ENCODE results near the gene WBP1L.
A peak's percentile ranks its signal among the peaks of the same experiment; 100 is the strongest.
"Not testable (repeated sequence)": the region's sequence is repeated elsewhere in the genome, so short reads cannot be mapped to it uniquely, and the experiment has no call there.

The WBP1L gene

DNA sequence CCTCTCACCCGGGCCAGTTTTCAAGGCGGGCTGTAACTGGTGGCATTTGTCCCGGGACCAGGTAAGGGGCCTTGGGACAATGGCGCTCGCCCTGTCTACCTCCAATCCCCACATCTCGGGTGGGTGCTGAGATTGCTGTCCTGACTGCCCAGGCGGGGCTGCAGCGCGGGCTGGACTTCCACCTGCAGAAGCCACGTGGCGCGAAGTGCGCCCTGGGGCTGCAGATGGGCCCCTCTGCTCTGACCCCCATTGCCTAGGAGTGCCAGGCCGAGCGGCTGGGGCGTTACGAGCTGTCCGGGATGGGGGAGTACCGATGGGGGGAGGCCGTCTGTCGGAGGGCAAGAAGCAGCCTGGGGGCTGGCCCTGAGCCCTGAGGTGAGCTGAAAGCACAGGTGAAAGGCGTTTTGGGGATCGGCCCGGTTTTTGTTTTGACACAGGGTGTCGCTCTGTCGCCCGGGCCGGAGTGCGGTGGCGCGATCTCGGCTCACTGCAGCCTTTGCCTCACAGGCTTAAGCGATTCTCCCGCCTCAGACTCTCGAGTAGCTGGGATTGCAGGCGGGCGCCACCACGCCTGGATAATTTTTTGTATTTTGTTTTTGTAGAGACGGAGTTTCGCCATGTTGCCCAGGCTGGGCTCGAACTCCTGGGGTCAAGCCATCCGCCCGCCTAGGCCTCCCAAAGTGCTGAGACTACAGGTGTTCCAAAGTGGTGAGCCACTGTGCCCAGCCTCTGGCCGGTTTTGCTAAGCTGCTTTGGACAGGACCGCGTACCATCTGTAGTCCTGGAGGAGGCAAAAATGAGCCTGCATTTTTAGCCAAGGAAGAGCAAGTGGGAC is 28.9 kb upstream of the WBP1L start, which contains the start of gene SFXN2:
Gene SFXN2, plus strand, starts transcription at position 16 of the 835 bp plus-strand sequence. CDS start 12,001 bp downstream, outside the sequence.
- H3K36me3 Mint-ChIP-seq (ENCODE audit: low read depth), result peaks cover 29% of the 10 kb centered on the region
- peak within 1 kb of the TSS; percentile 84 for H3K27ac Mint-ChIP-seq
- peak; percentile 56 for DNase-seq
- peak; percentile 13 for ATAC-seq
- peak within 1 kb of the TSS; percentile 93 for H3K4me3 Mint-ChIP-seq
- no peaks in the 10 kb centered on the region for H3K9me3 Mint-ChIP-seq
- peaks cover 76% of the 10 kb centered on the region for H3K4me1 Mint-ChIP-seq
- no peaks in the 10 kb centered on the region for H3K27me3 Mint-ChIP-seq

DNA sequence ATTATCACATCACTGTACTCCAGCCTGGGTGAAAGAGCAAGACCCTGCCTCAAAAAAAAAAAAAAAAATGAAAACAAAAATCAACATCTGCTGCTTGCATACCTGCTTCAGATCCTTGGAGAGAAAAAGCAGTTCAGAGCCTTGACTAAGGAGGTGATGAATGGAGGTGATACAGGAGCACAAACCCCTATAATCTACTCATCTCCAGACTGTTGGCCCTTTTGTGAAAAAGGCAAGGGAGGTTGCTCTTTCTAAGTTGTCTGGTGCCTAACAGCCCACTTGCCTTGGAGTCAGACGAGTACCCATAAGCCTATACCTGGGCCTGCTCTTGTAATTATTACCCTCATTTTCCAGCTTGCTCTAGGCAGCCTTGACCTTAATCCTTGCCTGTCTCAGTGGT is 27.9 kb upstream of the WBP1L start:
- peak overlapping the region; percentile 21 for H3K27ac Mint-ChIP-seq
- peaks cover 29% of the 10 kb centered on the region for H3K36me3 Mint-ChIP-seq (ENCODE audit: low read depth)
- DNase-seq (no peak), ATAC-seq (no peak)
- H3K27me3 Mint-ChIP-seq, result no peaks in the 10 kb centered on the region
- peaks cover 70% of the 10 kb centered on the region for H3K4me1 Mint-ChIP-seq
- peak overlapping the region; percentile 93 for H3K4me3 Mint-ChIP-seq
- no peaks in the 10 kb centered on the region for H3K9me3 Mint-ChIP-seq

DNA sequence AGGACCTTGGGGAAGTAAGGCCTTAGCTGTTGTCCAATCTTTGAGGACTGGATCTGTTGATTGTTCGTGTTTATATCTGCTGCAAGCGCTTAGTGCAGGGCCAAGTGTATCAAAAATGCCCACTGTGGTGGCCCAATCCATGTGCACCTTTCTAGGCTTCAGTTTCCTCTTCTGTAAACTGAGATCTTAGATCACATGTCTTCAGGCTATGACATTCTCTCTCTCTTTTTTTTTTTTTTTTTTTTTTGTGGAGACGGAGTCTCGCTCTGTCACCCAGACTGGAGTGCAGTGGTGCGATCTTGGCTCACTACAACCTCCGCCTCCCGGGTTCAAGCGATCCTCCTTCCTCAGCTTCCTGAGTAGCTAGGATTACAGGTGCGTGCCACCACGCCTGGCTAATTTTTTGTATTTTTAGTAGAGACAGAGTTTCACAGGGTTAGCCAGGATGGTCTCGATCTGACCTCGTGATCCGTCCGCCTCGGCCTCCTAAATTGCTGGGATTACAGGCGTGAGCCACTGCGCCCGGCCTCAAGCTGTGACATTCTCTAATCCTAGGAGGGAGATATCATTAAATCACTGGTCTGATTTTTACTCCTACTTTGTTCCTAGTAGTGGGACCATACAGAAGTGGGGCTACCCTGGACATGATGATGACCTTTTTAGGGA is 26.7 kb upstream of the WBP1L start:
- H3K9me3 Mint-ChIP-seq, DNase-seq, ATAC-seq, H3K27ac Mint-ChIP-seq, H3K27me3 Mint-ChIP-seq: not testable (repeated sequence)
- H3K36me3 Mint-ChIP-seq (ENCODE audit: low read depth), result peaks cover 33% of the 10 kb centered on the region
- H3K4me3 Mint-ChIP-seq, result peak overlapping the region; percentile 93
- peaks cover 65% of the 10 kb centered on the region for H3K4me1 Mint-ChIP-seq

DNA sequence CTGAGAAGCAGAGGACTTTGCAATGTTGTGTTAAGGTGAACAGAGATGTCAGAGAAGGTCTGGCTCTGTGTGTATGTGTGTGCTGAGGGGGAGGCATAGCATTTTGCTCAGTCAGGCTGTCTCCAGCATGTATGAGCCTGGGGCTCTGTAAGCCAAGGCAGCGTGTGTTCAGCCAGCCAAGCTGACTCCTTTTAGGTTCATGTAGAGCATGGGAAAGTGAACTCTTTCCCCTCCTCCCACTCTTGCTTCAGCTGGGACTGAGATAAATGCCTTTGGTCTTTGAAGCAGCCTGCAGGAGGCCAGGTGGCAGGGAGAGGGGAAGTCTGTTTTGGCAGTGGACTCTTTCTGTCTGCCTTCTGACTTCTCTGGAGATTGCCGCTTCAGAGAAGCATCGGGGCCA is 25.5 kb upstream of the WBP1L start:
- no peak for ATAC-seq
- no peak for DNase-seq
- Mint-ChIP-seq H3K27me3 (no peaks in the 10 kb centered on the region), H3K4me3 (peak overlapping the region; percentile 93), H3K36me3 (ENCODE audit: low read depth) (peaks cover 35% of the 10 kb centered on the region), H3K27ac (no peak overlapping the region), H3K9me3 (no peaks in the 10 kb centered on the region), H3K4me1 (peaks cover 55% of the 10 kb centered on the region)

DNA sequence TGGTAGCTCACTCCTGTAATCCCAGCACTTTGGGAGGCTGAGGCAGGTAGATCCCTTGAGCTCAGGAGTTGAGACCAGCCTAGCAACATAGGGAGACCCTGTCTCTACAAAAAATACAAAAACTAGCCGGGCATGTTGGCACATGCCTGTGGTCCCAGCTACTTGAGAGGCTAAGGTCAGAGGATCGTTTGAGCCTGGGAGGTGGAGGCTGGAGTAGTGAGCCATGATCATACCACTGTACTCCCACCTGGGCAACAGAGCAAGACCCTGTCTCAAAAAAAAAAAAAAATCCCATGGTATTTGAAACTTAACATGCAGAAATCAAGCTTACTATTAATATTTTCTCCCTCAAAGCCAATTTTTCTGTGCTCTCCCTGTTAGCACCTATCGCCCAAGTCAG is 23.4 kb upstream of the WBP1L start:
- no peaks in the 10 kb centered on the region for H3K27me3 Mint-ChIP-seq
- H3K4me3 Mint-ChIP-seq, result no peak overlapping the region
- no peak overlapping the region for H3K27ac Mint-ChIP-seq

DNA sequence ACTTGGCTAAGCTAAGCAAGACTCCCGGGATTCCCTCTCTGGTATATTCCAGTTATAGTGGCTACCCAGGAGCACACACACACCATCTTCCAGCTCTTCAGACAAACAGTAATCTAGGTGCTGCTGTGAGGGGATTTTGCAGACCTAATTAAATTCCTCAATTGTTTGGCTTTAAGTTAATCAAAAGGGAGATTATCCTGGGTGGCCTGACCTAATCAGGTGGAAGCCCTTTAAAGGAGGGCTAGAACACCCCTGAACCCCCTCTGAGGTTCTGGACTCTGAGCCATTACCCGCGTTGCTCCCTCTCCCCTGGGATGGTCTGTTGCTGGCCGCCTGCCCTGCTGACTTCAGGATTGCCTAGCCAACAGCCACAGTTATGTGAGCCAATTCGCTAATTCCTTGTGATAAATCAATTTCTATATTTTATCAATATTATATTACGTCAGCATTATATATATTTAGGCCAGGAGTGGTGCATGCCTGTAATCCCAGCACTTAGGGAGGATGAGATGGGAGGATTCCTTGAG is 22.9 kb upstream of the WBP1L start:
- no peaks in the 10 kb centered on the region for H3K27me3 Mint-ChIP-seq
- H3K4me3 Mint-ChIP-seq, result no peak overlapping the region
- ATAC-seq (no peak), DNase-seq (no peak)
- H3K9me3 Mint-ChIP-seq, result no peaks in the 10 kb centered on the region
- H3K36me3 Mint-ChIP-seq (ENCODE audit: low read depth), result peaks cover 41% of the 10 kb centered on the region
- H3K27ac Mint-ChIP-seq, result no peak overlapping the region
- peaks cover 47% of the 10 kb centered on the region for H3K4me1 Mint-ChIP-seq

More for the DNA sequence above, 23.4 kb upstream of the WBP1L start:
- ATAC-seq (no peak), DNase-seq (no peak)
- Mint-ChIP-seq H3K4me1 (peaks cover 52% of the 10 kb centered on the region), H3K36me3 (ENCODE audit: low read depth) (peaks cover 42% of the 10 kb centered on the region), H3K9me3 (no peaks in the 10 kb centered on the region)

DNA sequence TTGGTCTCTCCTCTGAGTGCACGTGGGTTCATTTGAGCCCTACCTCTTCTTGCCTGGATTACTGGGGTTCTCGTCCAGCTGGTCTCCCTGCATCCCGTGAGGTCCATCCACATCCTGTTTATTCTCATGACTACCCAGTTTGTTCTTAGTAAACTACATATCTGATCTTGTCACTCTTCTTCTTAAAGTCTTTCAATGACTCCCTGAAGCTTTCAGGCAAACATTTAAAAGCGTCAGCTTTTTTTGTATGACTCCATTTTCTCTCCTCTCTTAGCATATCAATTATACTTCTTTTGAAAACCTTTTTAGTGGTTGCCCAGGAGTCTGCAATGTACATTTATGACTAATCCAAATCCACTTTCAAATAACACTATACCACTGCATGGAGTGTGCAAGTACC is 21.8 kb upstream of the WBP1L start:
- ATAC-seq, result no peak

DNA sequence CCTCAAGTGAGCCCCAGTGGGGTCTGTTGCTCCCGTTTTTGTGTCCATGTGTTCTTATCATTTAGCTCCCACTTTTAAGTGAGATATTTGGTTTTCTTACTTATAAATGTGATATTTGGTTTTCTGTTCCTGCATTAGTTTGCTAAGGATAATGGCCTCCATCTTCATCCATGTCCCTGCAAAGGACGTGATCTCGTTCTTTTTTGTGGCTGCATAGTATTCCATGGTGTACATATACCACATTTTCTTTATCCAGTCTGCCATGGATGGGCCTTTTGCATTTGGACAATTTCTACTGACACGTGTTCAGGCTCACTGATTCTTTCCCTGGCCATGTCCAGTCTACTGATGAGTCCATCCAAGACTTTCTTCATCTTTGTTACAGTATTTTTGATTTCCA is 19.8 kb upstream of the WBP1L start:
- no peaks in the 10 kb centered on the region for H3K9me3 Mint-ChIP-seq
- DNase-seq (no peak), ATAC-seq (no peak)
- no peak overlapping the region for H3K4me3 Mint-ChIP-seq
- peaks cover 32% of the 10 kb centered on the region for H3K36me3 Mint-ChIP-seq (ENCODE audit: low read depth)
- H3K4me1 Mint-ChIP-seq, result peaks cover 30% of the 10 kb centered on the region
- no peak overlapping the region for H3K27ac Mint-ChIP-seq
- no peaks in the 10 kb centered on the region for H3K27me3 Mint-ChIP-seq

More for the DNA sequence above, 21.8 kb upstream of the WBP1L start:
- peaks cover 38% of the 10 kb centered on the region for H3K4me1 Mint-ChIP-seq
- DNase-seq, result no peak
- H3K36me3 Mint-ChIP-seq (ENCODE audit: low read depth), result peaks cover 34% of the 10 kb centered on the region
- no peaks in the 10 kb centered on the region for H3K27me3 Mint-ChIP-seq
- no peak overlapping the region for H3K27ac Mint-ChIP-seq
- no peak overlapping the region for H3K4me3 Mint-ChIP-seq
- H3K9me3 Mint-ChIP-seq, result no peaks in the 10 kb centered on the region

DNA sequence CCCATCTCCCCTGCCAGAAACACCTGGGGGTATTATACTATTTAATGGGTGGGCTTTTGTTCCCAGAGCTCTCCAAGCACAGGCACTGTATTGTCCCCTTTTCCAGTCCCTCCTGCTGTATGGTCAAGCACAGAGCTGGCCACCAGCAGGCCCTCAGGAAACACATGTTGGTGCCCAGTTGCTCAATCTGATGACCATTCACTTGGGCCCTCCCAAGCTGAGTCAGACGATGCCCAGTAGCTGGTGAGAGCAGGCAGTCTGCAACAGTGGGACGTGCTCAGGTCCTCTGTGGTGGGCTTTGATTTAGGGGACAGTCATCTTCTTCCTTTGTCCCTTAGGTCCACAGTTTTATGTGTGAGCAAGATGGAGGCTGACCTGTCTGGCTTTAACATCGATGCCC is 17.5 kb upstream of the WBP1L start:
- no peak overlapping the region for H3K4me3 Mint-ChIP-seq
- no peak for ATAC-seq
- no peak overlapping the region for H3K27ac Mint-ChIP-seq
- no peaks in the 10 kb centered on the region for H3K9me3 Mint-ChIP-seq
- peaks cover 40% of the 10 kb centered on the region for H3K36me3 Mint-ChIP-seq (ENCODE audit: low read depth)
- H3K27me3 Mint-ChIP-seq, result no peaks in the 10 kb centered on the region
- H3K4me1 Mint-ChIP-seq, result peaks cover 36% of the 10 kb centered on the region
- DNase-seq, result no peak

DNA sequence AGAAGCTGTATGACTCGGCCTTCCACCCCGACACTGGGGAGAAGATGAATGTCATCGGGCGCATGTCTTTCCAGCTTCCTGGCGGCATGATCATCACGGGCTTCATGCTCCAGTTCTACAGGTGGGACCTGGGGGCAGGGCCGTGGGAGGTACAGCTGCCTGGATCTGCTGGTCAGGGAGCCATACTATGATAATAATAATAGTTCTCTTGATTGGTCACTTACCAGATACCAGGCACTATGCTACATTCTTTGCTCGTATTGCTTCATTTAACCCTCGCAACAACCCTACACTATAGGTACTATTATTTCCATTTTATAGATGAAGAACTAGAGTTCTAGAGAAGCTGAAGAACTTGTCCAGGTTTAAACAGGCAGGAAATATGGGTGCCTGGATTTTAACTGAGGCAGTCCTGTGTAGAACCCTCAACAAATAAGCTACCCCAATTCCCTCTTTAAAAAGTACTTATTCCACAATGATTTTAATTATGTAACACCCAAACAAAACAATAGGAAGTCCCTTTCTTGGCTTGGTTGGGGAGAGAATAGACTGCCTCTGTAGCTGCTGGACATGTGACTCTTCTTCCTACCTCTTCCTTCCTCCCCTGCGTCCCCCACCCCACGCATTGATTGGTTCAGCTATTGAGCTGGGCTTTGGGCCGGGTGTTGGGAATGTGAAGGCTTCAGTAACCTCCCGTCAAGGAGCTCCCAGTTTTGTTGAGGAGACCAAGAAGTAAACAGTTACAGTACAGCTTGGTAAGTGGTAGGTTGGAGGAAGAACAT is 16.5 kb upstream of the WBP1L start:
- Mint-ChIP-seq H3K36me3 (ENCODE audit: low read depth) (peaks cover 38% of the 10 kb centered on the region), H3K27ac (no peak overlapping the region), H3K27me3 (no peaks in the 10 kb centered on the region), H3K9me3 (no peaks in the 10 kb centered on the region), H3K4me1 (peaks cover 29% of the 10 kb centered on the region), H3K4me3 (no peak overlapping the region)
- DNase-seq, result no peak
- no peak for ATAC-seq

DNA sequence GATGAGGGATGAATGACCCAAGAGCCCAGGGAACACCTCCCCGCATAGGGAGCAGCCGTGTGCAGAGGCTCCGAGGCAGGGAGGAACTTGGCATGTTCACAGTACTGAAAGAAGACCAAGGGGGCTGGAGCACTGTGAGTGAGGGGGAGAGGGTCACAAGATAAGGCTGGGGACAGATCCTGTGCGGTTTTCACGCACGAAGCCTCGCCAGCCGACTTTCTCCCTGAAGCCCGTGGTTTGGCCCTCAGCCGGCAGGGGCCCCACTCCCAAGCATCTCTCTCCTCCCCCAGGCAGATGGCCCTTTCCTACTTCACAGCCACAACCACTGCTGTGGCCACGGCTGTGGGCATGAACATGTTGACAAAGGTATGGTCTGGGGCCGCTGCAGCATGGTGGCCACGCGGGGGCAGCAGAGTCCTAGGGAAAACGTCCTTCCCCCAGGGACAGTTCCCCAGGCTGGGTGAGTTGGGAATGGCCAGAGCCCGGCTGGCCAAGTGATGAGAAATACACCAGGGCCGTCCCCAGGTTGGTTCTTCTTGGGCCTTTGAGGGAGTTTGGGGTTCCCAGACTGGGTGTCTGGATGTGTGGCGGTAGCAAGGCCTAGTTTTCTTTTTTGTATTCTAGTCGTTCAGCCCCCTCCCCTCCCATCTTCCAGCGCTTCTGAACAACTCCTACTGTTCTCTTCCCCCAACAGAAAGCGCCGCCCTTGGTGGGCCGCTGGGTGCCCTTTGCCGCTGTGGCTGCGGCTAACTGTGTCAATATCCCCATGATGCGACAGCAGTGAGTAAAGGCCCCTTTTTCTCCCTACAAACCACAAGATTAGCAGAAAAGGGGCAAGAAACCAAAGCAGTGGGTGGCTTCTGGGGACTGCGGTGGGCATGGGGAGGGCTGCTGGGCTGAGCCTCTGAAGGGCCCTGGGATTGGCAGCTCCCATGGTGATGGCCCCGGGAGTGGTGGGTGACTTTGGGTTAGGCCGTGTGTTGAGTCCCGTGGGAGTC is 14.4 kb upstream of the WBP1L start:
- Mint-ChIP-seq H3K4me1 (peaks cover 24% of the 10 kb centered on the region), H3K27me3 (no peaks in the 10 kb centered on the region), H3K9me3 (no peaks in the 10 kb centered on the region), H3K36me3 (ENCODE audit: low read depth) (peaks cover 39% of the 10 kb centered on the region), H3K4me3 (peak overlapping the region; percentile 14), H3K27ac (peak overlapping the region; percentile 39)
- peak; percentile 78 for ATAC-seq
- peak; percentile 79 for DNase-seq

DNA sequence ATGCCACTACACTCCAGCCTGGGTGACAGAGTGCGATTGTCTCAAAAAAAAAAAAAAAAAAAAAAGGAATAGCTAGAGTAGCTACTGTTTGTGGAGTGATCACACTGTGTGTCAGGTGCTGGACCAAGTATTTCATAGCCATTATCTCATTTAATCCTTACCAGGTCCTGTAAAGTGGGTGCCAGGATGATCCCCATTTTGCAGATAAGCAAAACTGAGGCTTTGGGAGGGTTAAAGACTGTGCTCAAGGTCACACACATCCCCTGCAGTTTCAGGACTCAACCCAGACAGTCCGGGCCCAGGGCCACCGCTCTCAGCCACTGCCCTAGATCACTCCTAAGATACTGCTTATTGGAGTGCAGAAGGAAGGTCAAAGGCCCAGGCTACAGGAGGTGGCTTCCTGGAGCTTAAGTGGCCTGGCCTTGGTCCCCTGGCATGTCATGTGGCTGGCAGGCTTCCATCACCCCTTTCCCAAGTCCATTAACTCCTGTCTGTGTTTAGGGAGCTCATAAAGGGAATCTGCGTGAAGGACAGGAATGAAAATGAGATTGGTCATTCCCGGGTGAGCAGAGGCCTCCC is 12.4 kb upstream of the WBP1L start:
- Mint-ChIP-seq H3K4me1 (peaks cover 24% of the 10 kb centered on the region), H3K27ac (no peak overlapping the region), H3K4me3 (no peak overlapping the region), H3K36me3 (ENCODE audit: low read depth) (peaks cover 44% of the 10 kb centered on the region), H3K9me3 (no peaks in the 10 kb centered on the region), H3K27me3 (no peaks in the 10 kb centered on the region)
- ATAC-seq (no peak), DNase-seq (no peak)

DNA sequence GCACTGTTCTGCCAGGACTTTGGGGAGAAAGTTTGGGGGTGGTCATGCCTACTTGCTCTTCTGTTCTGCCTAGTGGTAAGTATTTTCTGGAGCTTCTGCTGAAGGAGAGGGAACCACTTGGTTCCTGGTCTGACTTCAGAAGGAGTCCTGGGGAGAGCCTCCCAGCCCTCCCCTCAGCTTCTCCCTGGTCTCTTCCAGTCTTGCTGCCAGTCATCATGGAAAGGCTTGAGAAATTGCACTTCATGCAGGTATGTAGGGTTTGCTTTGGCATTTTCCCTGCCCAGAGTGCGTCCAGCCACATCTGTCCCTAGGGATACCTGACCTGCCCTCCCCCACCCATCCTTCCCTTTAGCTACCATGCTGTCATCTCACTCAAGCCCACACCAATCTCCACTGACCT is 11.1 kb upstream of the WBP1L start:
- no peak overlapping the region for H3K27ac Mint-ChIP-seq
- ATAC-seq, result no peak
- H3K9me3 Mint-ChIP-seq, result no peaks in the 10 kb centered on the region
- H3K36me3 Mint-ChIP-seq (ENCODE audit: low read depth), result peaks cover 40% of the 10 kb centered on the region
- no peak for DNase-seq
- peaks cover 24% of the 10 kb centered on the region for H3K4me1 Mint-ChIP-seq
- H3K4me3 Mint-ChIP-seq, result no peak overlapping the region
- no peaks in the 10 kb centered on the region for H3K27me3 Mint-ChIP-seq
